H1 (cell line): ENCODE data around the gene BCL2L1. TPM values are rescaled to one million over a fixed set of nuclear protein-coding genes. Genes with fewer than 3 reads are reported as not detected.
A peak's percentile ranks its signal among the peaks of the same experiment; 100 is the strongest.

Experiments used
- CTCF ChIA-PET: fragments of 300-600 bp; sonication (Branson Sonifier 250); formaldehyde crosslinking; loops from one replicate; lab custom pipeline; 2021; ENCODE audit not compliant: partially characterized antibody; lab: Charles Lee
- POLR2A ChIA-PET: fragments of 300-600 bp; sonication (Branson Sonifier 250); formaldehyde crosslinking; loops from one replicate; lab custom pipeline; 2021; ENCODE audit warnings: inconsistent platforms; ENCODE audit not compliant: partially characterized antibody; lab: Charles Lee
- DNase-seq, 2 experiments: peaks; one replicate each; pipeline versions ENCODE4 v3.0.0 to v3.0.0-alpha.2; 2010 to 2022; ENCODE audit warnings: low spot score in 2 of 2, low read depth in 1 of 2, mixed read lengths in 1 of 2
- FAIRE-seq: peaks from 2 replicates; lab custom pipeline; 2011; peaks lifted over from hg19 to GRCh38; lab: Jason Lieb, UNC
- H2AFZ ChIP-seq: 2 replicates; pipeline ENCODE4 v1.8.1; 2012; ENCODE audit warnings: low read length, inconsistent platforms
- H2AK5ac ChIP-seq: 2 replicates; pipeline ENCODE4 v1.6.1; 2013; ENCODE audit warnings: low read depth, low read length
- H2BK120ac ChIP-seq: replicated peaks from 2 replicates; pipeline ENCODE3; 2013; ENCODE audit warnings: low read depth, low read length, inconsistent platforms
- H2BK12ac ChIP-seq: 2 replicates; pipeline ENCODE4 v1.6.1; 2013; ENCODE audit warnings: low read depth, low read length
- H2BK15ac ChIP-seq: 2 replicates; pipeline ENCODE4 v1.6.1; 2013; ENCODE audit warnings: low read length
- H2BK20ac ChIP-seq: 2 replicates; pipeline ENCODE4 v1.6.1; 2013; ENCODE audit warnings: low read length
- H2BK5ac ChIP-seq: 2 replicates; pipeline ENCODE4 v1.6.1; 2013; ENCODE audit warnings: low read depth, low read length
- H3K14ac ChIP-seq: 2 replicates; pipeline ENCODE4 v1.6.1; 2013; ENCODE audit warnings: inconsistent platforms; ENCODE audit not compliant: insufficient read length
- H3K18ac ChIP-seq: 2 replicates; pipeline ENCODE4 v1.6.1; 2013; ENCODE audit warnings: low read length; ENCODE audit errors: extremely low read depth
- H3K23ac ChIP-seq: 2 replicates; pipeline ENCODE4 v1.6.1; 2013; ENCODE audit warnings: inconsistent platforms; ENCODE audit not compliant: insufficient read length
- H3K23me2 ChIP-seq: 2 replicates; pipeline ENCODE4 v1.6.1; 2013; ENCODE audit warnings: low read depth, low read length
- H3K27ac ChIP-seq: 2 replicates; pipeline ENCODE4 v1.6.1; 2011; ENCODE audit warnings: low read depth, low read length, inconsistent platforms
- H3K27me3 ChIP-seq, 4 experiments: replicated peaks in 1 of 4; 1 replicate in 1 of 4; 2 replicates in 3 of 4; pipeline versions ENCODE4 v1.6.1 to v1.8.1; 2011 to 2013; ENCODE audit warnings: low read length in 3 of 4, mild to moderate bottlenecking in 3 of 4, inconsistent platforms in 2 of 4, mixed read lengths in 2 of 4, moderate library complexity in 1 of 4; ENCODE audit not compliant: control insufficient read depth in 3 of 4, insufficient read depth in 3 of 4; ENCODE audit errors: extremely low read depth in 1 of 4
- H3K36me3 ChIP-seq, 4 experiments: 2 replicates each; pipeline versions ENCODE4 v1.6.1 to v1.8.1; 2011 to 2013; ENCODE audit warnings: mild to moderate bottlenecking in 4 of 4, low read length in 3 of 4, moderate library complexity in 2 of 4, control low read depth in 1 of 4, inconsistent platforms in 1 of 4; ENCODE audit not compliant: insufficient read depth in 4 of 4, control insufficient read depth in 2 of 4
- H3K4ac ChIP-seq: replicated peaks from 2 replicates; pipeline ENCODE3; 2013; ENCODE audit warnings: low read length, low read depth, mixed read lengths, inconsistent platforms; ENCODE audit not compliant: insufficient read length
- H3K4me1 ChIP-seq, 4 experiments: replicated peaks in 1 of 4; 1 replicate in 1 of 4; 2 replicates in 3 of 4; pipeline versions ENCODE4 v1.6.1 to v1.8.1; 2011 to 2013; ENCODE audit warnings: low read length in 3 of 4, inconsistent platforms in 2 of 4, mixed read lengths in 1 of 4; ENCODE audit not compliant: insufficient read depth in 4 of 4, control insufficient read depth in 3 of 4
- H3K4me2 ChIP-seq, 2 experiments: 2 replicates each; pipeline versions ENCODE4 v1.6.1 to v1.8.1; 2011 to 2013; ENCODE audit warnings: low read depth in 2 of 2, low read length in 2 of 2, control low read depth in 1 of 2, inconsistent platforms in 1 of 2, mild to moderate bottlenecking in 1 of 2; ENCODE audit not compliant: insufficient read depth in 1 of 2
- H3K4me3 ChIP-seq, 4 experiments: fragments of 200-600, 300-600 bp in 1 of 4; sonication (generic), shearing (Covaris generic), sonication (Bioruptor Twin) in 1 of 4; 2 replicates each; pipeline versions ENCODE4 v1.5.1 to v1.8.1; 2011 to 2016; ENCODE audit warnings: low read length in 4 of 4, low read depth in 3 of 4, control low read depth in 2 of 4, inconsistent platforms in 2 of 4, mild to moderate bottlenecking in 2 of 4, mixed read lengths in 1 of 4, moderate library complexity in 1 of 4; ENCODE audit not compliant: insufficient read depth in 2 of 4; ENCODE audit errors: extremely low read depth in 1 of 4
- H3K56ac ChIP-seq: replicated peaks from 2 replicates; pipeline ENCODE3; 2013; ENCODE audit warnings: low read depth, mild to moderate bottlenecking, mixed read lengths, low read length, inconsistent platforms; ENCODE audit not compliant: insufficient read length
- H3K79me1 ChIP-seq: 2 replicates; pipeline ENCODE4 v1.6.1; 2013; ENCODE audit warnings: low read depth, low read length, control low read depth
- H3K79me2 ChIP-seq, 2 experiments: 2 replicates each; pipeline versions ENCODE4 v1.6.1 to v1.8.1; 2012 to 2013; ENCODE audit warnings: low read length in 2 of 2, mild to moderate bottlenecking in 2 of 2, inconsistent platforms in 1 of 2; ENCODE audit not compliant: insufficient read depth in 2 of 2, control insufficient read depth in 1 of 2
- H3K9ac ChIP-seq, 4 experiments: replicated peaks in 1 of 4; 1 replicate in 1 of 4; 2 replicates in 3 of 4; pipeline versions ENCODE4 v1.6.1 to v1.8.1; 2011 to 2013; ENCODE audit warnings: low read depth in 3 of 4, low read length in 3 of 4, control low read depth in 2 of 4, mild to moderate bottlenecking in 2 of 4, moderate library complexity in 2 of 4, inconsistent platforms in 1 of 4; ENCODE audit errors: extremely low read depth in 1 of 4
- H3K9me3 ChIP-seq, 2 experiments: 2 replicates each; pipeline versions ENCODE4 v1.6.1 to v1.8.1; 2012 to 2013; ENCODE audit warnings: mild to moderate bottlenecking in 2 of 2, moderate library complexity in 2 of 2, control low read depth in 1 of 2, inconsistent platforms in 1 of 2, low read depth in 1 of 2, low read length in 1 of 2, mixed read lengths in 1 of 2; ENCODE audit not compliant: insufficient read depth in 2 of 2
- H4K20me1 ChIP-seq, 2 experiments: replicated peaks in 1 of 2; 2 replicates each; pipeline versions ENCODE3 to v1.8.1; 2011 to 2013; ENCODE audit warnings: inconsistent platforms in 2 of 2, low read length in 2 of 2, mild to moderate bottlenecking in 1 of 2; ENCODE audit not compliant: insufficient read depth in 2 of 2, control insufficient read depth in 1 of 2
- H4K5ac ChIP-seq: 2 replicates; pipeline ENCODE4 v1.6.1; 2013; ENCODE audit warnings: low read length, low read depth, mixed read lengths, inconsistent platforms; ENCODE audit not compliant: insufficient read length
- H4K8ac ChIP-seq: 2 replicates; pipeline ENCODE4 v1.8.0; 2013; ENCODE audit warnings: mild to moderate bottlenecking, moderate library complexity, low read length, inconsistent platforms; ENCODE audit not compliant: insufficient read depth; ENCODE audit errors: extremely low read depth
- H4K91ac ChIP-seq: replicated peaks from 2 replicates; pipeline ENCODE3; 2013; ENCODE audit warnings: low read length, mixed read lengths, inconsistent platforms; ENCODE audit not compliant: insufficient read length
- ATF3 ChIP-seq: IDR thresholded peaks from 2 replicates; pipeline ENCODE4 v1.6.1; 2011; ENCODE audit warnings: low read depth, mild to moderate bottlenecking, low read length; ENCODE audit not compliant: insufficient read depth
- JUN ChIP-seq: IDR thresholded peaks from 2 replicates; pipeline ENCODE4 v1.6.1; 2011; ENCODE audit warnings: low read depth, mild to moderate bottlenecking, improper control_type of control experiment, low read length
- NRF1 ChIP-seq: IDR thresholded peaks from 2 replicates; pipeline ENCODE4 v1.6.1; 2011; ENCODE audit warnings: mild to moderate bottlenecking, low read depth, low read length, improper control_type of control experiment
- RNF2 ChIP-seq: fragments of 200-900, 300-1000 bp; sonication (generic); IDR thresholded peaks from 2 replicates; pipeline ENCODE4 v1.7.1; 2016; ENCODE audit warnings: borderline replicate concordance, low read depth, mild to moderate bottlenecking, antibody characterized with exemption, low read length; ENCODE audit not compliant: poor library complexity, severe bottlenecking; ENCODE audit errors: missing control alignments
- SAP30 ChIP-seq: fragments of 300-600 bp; sonication (generic); IDR thresholded peaks from 2 replicates; pipeline ENCODE4 v1.7.1; 2012; ENCODE audit warnings: low read length, moderate library complexity, mild to moderate bottlenecking, inconsistent platforms; ENCODE audit not compliant: insufficient read depth, insufficient replicate concordance
- SP4 ChIP-seq: IDR thresholded peaks from 2 replicates; pipeline ENCODE4 v1.6.1; 2012; ENCODE audit warnings: low read length, inconsistent platforms
- TEAD4 ChIP-seq: IDR thresholded peaks from 2 replicates; pipeline ENCODE4 v1.6.1; 2012; ENCODE audit warnings: low read depth, low read length, inconsistent platforms, mixed read lengths
- WGBS, 2 experiments: shearing (Covaris generic) in 1 of 2; methylation state at CpG; one replicate each; pipeline versions ENCODE4 v1.1.6 to v1.1.7; 2013 to 2015; ENCODE audit warnings: low lambda C conversion rate in 2 of 2, mixed read lengths in 2 of 2, inconsistent platforms in 1 of 2, low coverage in 1 of 2, missing lambda C conversion rate in 1 of 2; ENCODE audit not compliant: insufficient replicate concordance in 2 of 2, insufficient coverage in 1 of 2, insufficient read length in 1 of 2; ENCODE audit errors: extremely low coverage in 1 of 2, missing lambda C conversion rate in 1 of 2; 5-methylcytosine and 5-hydroxymethylcytosine counted together
- polyA plus RNA-seq, 7 experiments: library from polyadenylated mRNA; depleted of rRNA in 3 of 7; stranded (reverse) in 5 of 7; unstranded in 2 of 7; fragments of >200 nt in 5 of 7; fragments of 200-250 nt in 2 of 7; gene quantifications; 1 replicate in 5 of 7; 2 replicates in 1 of 7; 4 replicates in 1 of 7; pipeline versions ENCODE4 v1.2.1 to v1.2.3, GENCODE V29; 2011 to 2013; ENCODE audit warnings: missing spikeins in 2 of 7, mixed read lengths in 2 of 7
- total RNA-seq: library from RNA; stranded (reverse); fragmentation: NEBNext Ultra II Directional; extraction: Animal tissue kit (Norgen Biotek cat#: 25700); gene quantifications from 2 replicates; pipeline ENCODE4 v1.2.1, GENCODE V29; 2021

Gene BCL2L1
- total and polyA plus RNA-seq, 2 of the 8 experiments (the other 6 are each of a cell fraction or from before 2014, with no cell fraction given): 64.9 to 66.1 TPM

GRCh38 chr20:31693402-31693801 is 29.3 kb downstream of the BCL2L1 start:
- DNase-seq (no peak), FAIRE-seq (no peak)
- no peak overlapping the region for H4K91ac ChIP-seq
- H3K14ac ChIP-seq: no peak overlapping the region
- no peak overlapping the region for H2AFZ ChIP-seq
- no peak overlapping the region for H3K23ac ChIP-seq
- no peak overlapping the region for H3K4me2 ChIP-seq
- no peak overlapping the region for H3K4ac ChIP-seq
- no peak overlapping the region for H3K56ac ChIP-seq
- no peaks in the 10 kb centered on the region for H3K23me2 ChIP-seq
- H2BK12ac ChIP-seq: no peak overlapping the region; the same call in 1 of the 2 replicates
- H3K4me3 ChIP-seq: no peak overlapping the region
- no peaks in the 10 kb centered on the region for H4K20me1 ChIP-seq
- H3K27ac ChIP-seq: no peak overlapping the region
- no peaks in the 10 kb centered on the region; a peak in 1 of 8 replicates for H3K36me3 ChIP-seq
- H2BK15ac ChIP-seq: no peak overlapping the region
- peak overlapping the region; percentile 72; the same call in 1 of the 2 replicates for H2BK20ac ChIP-seq
- peaks cover 14 to 26% (median 20%) of the 10 kb centered on the region in 4 experiments for H3K4me1 ChIP-seq
- CTCF ChIA-PET: interaction anchor here (1.1 to 6.8 kb wide), 11 partner anchors 9 to 136 kb away, joined by 3 to 49 read pairs (median 7); no protein-coding TSS in a partner anchor
- H3K27me3 ChIP-seq: no peaks in the 10 kb centered on the region
- H2BK5ac ChIP-seq: 0 out of 2 replicates have a peak overlapping the region, but pooled peaks have one; percentile 26
- H3K9ac ChIP-seq: no peak overlapping the region; a peak in 1 of 7 replicates
- H2BK120ac ChIP-seq: no peak overlapping the region
- no peak overlapping the region for H4K5ac ChIP-seq
- POLR2A ChIA-PET: interaction anchor here (1.0 to 3.4 kb wide), 4 partner anchors 15 to 30 kb away, joined by 3 to 25 read pairs (median 8); partner anchors contain the start of gene BCL2L1
- H2AK5ac ChIP-seq: no peak overlapping the region
- WGBS, 2 experiments: 91% methylated on average over 6 of the region's 6 CpGs; no CpG with 5 or more reads in 1 of the 2 experiments
- 0 out of 2 replicates have a peak overlapping the region, but pooled peaks have one; percentile 56 for H3K18ac ChIP-seq
- H3K79me1 ChIP-seq: peaks cover 5% of the 10 kb centered on the region
- H3K9me3 ChIP-seq: no peaks in the 10 kb centered on the region
- H3K79me2 ChIP-seq: peaks cover 0 to 58% of the 10 kb centered on the region in 2 experiments; a peak in 2 of 4 replicates
- H4K8ac ChIP-seq: no peak overlapping the region
- TF ChIP-seq JUN (no peak), ATF3 (no peak), RNF2 (no peak), SP4 (no peak), TEAD4 (no peak), NRF1 (no peak), SAP30 (no peak)
